Measurements from ENCODE around the gene PRF1.
"Not testable (repeated sequence)": the region's sequence is repeated elsewhere in the genome, so short reads cannot be mapped to it uniquely, and the experiment has no call there.

The PRF1 gene

DNA sequence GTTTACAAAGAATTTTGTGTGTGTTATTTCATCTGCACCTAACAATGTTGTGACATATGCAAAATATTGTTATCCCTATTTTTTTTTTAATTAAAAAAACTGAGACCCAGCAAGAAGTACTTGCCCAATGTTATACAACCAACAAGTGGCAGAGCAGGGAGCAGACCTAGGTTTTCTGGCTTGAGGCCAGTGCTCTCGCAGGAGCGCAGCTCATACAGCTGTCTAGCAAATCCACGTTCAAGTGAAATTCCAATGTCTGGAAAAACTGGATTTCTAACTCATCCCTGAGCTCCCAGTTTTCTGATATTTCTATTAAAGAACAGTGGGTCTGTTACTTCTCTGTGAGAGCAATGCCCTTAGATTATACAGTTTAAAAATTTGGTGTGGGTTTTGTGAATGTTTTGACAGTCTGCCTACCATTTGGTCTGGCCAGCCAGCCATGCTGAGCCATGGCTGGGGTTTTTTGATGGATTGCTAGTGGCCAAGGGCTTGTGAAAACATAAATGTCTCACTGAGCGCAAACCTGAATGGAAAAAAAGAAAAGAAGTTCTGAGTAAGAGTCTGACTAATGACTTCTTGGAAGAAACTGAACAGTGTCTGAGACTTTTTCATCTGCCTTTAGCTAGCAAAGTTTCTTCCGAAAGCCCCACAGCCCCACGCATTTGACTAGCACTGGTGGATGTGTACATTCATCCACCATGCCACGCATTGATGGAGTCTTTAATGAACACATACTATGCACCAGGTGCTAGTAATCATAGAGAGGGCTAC is 15.4 kb upstream of the PRF1 start:
- no peak for DNase-seq

DNA sequence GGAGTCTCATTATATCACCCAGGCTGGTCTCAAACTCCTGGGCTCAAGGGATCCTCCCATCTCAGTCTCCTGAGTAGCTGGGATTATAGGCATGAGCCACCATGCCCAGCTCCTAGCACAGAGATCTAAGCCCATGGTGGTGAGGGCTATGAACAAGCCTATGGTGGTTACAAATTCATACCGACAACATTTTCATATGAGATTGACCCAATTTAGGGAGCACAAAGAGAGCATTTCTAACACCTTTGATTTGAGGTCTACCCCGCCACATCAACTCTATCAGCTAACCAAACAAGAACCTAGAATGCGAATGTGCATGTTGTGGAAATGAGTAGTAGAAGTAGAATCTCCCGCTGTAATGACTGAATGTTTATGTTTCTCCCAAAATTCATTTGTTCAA is 14.2 kb upstream of the PRF1 start:
- DNase-seq = no peak

DNA sequence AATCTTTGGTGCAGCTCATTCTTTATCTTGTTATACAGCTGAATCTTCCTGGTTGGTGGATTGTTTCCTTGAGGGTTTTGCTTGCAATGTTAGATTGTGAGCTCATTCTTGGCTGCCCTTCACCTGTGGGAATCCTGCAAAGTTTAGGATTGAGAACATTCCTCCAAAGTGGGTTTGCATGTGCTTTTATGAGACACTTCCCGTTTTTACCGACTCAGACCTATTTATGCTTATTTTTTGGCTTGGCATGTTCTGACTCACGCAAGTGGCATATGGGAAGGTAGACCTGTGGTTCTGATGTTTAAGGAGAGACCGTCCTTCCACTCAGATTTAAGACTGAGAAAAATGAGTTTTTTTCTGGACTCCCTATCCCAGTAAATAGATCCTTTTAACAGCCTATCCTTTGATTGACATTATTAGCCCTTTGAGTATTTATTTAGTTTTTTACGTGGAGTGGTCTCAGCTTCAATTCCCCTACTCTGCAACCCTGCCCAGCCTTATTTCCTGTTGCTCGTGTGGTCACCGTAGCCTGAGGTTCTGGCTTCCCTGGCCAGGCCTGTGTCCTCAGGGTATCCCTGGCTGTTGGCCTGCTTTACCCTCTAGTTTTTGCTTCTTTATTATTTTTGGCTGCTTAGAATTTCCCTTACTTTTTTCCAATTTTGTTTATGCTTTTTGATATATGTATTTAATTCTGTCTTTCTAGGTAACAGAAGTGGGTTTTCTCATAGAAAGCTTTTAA is 13.4 kb upstream of the PRF1 start:
- no peak for DNase-seq

DNA sequence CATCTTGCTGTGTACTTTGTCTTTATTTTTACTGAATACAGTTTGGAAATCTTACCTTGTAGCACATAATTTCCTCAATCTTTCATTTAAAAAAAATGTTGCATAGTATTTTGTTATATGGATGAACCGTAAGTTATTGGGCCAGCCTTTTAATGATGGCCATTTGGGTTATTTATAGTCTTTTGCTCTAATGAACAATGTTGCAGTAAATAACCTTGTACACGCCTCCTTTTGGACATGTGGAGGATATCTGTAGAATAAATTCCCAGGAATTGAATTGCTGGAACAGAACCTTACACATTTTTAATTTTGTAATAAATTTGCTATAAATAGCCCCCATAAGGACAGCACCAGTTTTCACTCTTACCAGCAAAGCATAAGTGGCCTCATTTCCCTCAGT is 12.7 kb upstream of the PRF1 start:
- DNase-seq = no peak

DNA sequence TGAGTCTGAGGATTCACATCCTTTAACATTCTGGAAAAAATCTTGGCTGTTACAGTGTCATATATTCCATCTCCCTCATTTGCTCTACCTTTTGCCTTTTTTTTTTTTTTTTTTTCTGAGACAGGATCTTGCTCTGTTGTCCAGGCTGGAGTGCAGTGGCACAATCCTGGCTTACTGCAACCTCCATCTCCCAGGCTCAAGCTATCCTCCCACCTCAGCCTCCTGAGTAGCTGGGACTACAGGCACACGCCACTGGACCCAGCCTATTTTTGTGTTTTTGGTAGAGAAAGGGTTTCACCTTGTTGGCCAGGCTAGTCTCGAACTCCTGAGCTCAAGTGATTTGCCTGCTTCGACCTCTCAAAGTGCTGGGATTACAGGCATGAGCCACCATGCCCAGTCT is 11.8 kb upstream of the PRF1 start:
- not testable (repeated sequence) for DNase-seq

DNA sequence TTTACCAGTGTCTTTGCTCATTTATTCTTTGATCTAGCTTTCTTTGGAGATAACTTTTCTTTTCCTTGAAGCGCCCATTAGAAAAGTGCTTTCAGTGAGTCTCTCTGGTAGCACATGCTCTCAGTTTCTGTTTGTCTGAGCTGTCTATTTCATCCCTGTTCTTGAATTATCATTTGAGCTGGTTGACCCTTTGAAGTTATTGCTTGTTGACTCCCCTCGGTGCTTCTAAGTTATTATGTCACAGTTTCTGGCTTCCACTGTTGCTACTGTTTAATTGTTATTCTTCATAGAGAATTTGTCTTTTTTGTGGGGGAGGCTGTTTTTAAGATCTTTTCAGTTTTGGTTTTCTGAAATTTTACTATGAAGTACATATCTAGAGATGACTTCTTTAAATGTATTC is 11.4 kb upstream of the PRF1 start:
- DNase-seq = no peak

DNA sequence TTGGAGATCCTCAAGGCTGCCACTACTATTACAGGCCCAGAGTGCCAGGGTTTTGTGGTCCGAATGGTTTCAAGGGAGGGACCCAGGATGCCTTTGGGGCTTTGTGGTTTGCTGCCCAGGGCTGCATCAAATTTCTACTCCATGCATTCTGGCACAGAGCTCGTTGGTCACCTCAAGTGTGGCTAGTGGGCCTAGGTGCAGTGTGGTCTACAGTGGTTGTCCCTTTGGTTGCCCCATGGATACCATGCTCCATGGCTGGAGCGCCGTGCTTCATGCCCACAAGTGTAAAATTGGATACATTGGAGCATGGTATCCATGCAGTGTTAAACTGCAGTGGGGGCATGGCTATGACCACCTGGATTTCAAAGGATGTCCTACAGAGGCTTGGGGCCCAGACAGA is 5.4 kb upstream of the PRF1 start:
- no peak for DNase-seq

DNA sequence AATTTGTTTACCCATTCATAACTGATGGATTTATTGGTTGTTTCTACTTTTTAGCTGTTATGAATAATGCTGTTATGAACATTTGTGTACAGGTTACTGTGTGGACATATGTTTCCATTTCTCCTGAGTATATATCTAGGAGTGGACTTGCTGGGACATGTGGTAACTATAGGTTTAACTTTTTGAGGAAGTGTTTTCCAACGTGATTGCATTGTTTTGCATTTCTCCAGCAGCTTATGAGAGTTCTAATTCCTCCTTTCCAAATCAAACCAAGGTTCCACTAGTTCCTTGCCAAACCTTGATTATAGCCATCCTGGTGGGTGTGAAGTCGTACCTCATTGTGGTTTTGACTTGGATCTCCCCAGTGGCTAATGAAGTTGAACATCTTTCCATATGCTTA is 2.6 kb upstream of the PRF1 start:
- DNase-seq = no peak

DNA sequence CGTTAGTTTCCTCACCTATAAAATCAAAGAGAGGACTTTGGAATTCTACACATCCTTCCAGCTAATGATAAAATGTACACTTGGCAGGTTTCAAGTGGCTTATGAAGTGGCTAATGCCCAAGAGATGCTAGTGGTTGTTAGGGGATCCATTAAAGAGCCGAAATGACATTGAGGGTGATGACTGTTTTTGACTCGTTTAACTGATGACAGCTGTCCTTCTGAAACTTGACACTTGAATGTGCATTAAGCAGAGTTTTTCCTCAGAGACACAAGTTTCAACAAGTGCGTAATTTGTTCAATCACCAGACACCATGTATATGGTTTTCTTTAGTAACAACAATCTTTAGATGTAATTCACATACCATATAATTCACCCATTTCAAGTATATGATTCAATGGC is 1.6 kb upstream of the PRF1 start:
- DNase-seq = no peak

DNA sequence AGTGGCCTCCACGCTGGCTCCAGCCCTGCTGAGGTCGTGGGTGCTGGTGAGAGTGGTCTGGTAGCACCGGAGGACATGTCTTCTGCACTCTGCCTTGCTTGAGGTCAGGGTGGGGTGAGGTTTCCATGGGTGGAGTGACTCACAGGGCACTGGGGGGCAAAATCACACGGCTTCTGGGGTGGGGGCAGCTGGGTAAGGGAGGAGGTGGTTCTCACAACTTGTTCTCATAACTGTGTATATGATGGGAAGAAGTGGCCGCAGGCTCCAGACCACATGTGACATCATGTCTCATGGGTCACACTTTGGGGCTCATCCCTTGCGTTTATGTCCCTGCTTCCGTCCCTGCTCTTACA is 884 bp upstream of the PRF1 start:
- no peak for DNase-seq

DNA sequence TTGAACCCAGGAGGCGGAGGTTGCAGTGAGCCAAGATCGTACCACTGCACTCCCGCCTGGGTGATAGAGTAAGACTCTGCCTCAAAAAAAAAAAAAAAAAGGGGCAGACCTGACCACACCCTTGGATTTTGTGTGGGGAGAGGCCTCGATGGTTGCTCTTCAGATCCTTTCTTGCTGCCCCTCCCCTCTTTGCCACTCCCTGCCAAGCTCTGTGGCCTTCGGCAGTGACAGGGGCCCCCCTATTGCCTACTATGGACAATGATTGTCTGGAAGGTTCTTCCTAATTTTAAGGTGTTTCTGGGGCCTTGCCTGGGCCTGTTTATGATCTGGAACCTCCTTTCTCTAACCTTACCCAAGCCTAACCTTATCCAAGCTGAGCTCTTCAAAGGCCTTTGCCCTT is 795 bp downstream of the PRF1 start:
- no peak for DNase-seq

DNA sequence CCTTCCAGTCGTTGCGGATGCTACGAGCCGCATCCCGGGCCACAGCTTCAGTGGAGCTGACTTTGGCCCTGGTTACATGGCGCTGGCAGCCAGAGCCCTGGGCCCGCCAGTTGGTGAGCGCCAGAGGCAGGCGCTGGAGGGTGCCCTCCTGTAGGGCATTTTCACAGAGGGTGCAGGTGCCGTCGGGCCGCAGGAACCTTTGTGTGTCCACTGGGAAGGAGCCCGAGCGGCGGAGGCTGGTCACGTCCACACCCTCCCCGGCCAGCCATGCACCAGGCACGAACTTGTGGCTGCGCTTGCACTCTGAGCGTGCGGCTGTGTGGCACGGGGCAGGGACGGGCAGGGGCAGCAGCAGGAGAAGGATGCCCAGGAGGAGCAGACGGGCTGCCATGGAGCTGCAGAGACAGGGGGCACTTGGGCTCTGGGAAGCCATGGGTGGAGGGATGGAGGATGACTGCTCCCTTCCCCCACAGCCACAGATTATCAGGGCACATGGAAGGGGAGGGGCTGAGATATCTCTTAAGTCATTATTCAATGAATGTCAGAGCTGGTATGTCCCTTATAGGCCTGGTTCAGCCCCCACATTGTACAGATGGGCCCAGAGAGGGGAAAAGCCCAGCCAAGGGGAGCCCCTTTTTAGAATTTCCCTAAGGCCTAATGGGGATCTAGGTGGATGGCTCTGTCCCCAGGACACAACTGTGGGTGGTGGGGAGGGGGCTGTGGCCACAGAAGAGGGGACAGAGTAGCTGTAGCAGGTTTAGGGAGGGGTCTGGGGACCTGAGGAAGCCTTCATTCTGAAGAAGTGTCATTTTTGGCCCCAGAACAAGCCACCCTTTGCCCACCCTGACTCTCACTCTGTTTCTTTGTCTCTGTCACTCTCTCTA is 1.8 kb downstream of the PRF1 start:
- no peak for DNase-seq

DNA sequence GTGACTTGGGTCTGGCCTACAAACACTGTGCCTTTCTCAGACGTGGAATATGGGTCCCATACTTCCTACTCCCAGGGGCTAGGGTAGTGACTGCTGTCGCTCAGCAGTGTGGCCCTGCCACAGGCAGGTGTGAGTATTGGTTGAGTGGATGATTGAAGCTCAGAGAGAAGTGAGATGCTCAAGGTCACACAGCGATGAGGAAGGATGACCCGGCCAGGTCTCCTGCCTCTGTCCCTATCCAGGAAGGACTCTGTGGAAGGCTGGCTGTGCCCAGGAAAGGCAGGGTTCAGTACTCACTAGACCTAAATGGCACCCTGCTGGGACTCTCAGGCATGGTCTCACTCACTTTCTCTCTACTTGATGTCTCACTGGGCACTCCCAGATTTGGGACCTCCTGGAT is 2.8 kb downstream of the PRF1 start:
- no peak for DNase-seq

DNA sequence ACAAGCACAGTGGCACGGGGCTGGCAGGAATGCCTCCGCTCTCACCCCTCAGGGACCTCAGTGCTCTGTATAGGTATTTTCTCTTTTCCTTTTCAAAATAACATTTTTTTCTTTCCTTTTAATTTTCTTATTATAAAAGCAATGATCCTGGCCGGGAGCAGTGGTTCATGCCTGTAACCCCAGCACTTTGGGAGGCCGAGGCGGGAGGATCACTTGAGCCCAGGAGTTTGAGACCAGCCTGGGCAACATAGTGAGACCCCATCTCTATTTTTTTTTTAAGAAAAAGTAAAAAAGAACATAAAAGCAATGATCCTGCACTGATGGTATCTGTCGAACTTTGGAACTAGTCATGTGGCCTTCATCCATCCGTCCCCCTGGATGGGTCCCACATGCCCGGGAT is 3.2 kb downstream of the PRF1 start:
- DNase-seq = no peak

DNA sequence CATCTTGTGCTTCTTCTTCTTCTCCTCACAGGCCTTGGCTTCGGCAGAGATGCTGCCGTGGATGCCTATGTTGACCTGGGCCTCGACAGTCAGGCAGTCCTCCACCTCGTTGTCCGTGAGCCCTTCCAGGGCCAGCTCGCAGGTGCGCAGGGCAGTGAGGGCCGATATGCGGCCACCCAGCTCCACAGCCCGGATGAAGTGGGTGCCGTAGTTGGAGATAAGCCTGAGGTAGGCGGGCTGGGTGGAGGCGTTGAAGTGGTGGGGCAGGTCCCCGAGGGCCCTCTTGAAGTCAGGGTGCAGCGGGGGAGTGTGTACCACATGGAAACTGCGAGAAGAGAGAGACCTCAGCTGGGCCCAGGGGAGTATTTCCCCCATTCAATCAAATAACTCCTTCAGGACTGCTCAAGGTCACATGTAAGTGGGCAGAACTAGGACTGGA is 3.7 kb downstream of the PRF1 start:
- no peak for DNase-seq

DNA sequence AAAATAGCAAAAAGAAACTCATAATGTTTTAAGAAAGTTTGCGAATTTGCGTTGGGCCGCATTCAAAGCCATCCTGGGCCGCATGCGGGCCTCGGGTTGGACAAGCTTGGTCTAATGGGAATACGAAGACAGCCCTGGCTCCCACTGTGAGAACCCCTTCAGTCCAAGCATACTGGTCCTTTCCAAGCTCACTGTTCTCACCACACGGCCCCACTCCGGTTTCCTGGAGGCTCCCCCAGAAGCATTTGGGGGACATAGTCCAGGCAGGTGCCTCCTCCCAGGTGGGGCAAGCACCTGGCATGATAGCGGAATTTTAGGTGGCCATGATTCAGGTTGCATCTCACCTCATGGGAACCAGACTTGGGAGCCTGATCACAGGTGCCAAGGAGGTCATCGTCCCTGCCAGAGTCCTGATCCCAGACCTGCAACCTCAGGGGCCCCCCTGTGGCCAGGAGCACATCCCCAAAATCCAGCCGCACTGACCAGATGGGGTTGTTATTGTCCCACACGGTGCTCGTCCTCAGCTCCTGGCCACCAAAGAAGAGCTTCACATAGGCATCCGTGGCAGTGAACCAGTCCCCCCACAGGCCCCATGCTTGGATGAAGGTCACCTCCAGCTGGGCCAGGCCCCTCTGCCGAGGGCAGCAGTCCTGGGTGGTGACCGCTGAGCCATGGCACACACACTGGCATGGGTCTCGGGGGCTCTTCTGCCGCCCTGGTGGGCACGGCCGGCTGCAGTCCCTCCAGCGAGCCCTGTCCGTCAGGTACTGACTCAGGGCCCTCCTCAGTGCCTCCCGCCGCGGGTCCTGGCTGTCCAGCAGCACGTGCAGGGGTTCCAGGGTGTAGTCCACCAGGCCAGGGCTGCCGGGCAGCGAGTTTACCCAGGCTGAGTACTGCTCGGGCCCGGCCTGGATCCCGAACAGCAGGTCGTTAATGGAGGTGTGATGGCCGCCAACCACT is 4.4 kb downstream of the PRF1 start:
- no peak for DNase-seq

DNA sequence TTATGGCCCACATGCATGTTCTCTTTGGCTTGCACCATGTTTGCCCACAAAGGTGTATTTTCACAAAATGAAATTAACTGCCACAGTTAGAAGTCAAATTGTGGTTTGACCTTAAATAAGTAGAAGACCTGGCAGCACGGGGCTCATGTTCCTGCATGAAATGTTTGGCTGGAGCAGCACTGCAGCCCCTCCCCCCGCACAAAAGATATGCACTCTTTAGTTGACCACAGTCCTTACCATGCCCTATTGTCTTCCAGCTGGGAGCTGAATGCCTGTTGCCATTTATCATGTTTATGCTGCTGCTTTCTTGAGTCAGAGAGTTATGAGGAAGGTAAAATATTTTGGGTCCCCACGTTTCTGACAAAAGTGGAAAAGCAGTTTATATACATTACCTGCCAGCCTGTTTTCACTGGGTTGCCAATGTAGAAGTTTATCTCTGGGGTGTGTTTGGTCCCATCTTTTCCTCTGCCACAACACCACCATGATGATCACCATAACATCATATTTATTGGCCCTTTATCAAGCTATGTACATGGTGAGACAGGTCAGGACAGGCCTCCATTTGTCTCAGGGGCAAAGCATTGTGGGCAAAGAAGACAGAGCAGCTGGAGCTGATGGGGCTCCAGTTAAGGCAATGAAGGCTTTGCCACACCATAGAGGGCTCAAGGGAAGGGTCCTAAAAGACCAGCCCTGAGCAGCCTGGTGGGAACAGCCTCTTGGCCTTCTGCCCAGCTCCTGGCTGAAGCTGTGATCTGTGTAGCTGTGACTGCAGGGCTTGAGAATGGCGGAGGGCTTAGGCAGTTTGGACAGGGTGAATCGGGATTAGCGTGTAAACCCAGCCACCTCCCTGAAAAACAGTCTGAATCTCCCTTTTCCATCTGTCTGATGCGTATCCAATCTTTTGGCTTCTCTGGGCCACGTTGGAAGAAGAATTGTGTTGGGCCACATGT is 5.4 kb downstream of the PRF1 start:
- DNase-seq = no peak

DNA sequence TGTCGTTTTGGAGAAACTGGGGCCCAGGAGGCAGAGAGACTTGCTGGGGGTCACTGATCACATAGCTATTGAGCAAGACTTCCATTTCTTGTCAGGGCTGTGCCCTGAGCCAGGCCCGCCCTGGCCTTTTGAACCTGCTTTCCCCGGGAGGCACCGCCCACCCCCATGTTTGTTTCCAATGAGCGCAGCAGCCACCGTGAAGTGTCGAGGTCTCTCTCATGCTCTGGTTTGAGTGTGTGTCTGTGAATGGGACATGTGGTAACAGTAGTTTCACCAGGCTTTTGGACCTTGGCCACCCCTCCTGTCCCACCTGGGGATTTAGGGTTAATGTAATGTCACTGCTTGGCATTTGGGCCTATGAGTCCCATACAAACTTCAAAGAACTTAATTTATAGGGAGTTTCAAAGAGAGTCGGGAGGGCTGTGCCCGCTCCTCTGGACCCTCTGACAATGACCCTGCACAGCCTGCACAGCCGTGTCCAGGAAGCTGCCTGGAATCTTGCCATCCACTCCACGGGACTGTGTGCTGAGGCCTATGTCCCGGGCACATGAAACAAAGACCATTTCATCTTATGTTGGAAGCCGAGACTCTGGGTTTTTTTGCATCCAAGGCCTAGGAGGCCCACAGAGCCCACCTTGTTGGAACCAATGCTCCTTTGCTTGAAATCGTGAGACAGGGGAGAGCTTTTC is 6.3 kb downstream of the PRF1 start:
- peak in 8 of 14 donors; percentile 19 to 66 (median 30) for DNase-seq

DNA sequence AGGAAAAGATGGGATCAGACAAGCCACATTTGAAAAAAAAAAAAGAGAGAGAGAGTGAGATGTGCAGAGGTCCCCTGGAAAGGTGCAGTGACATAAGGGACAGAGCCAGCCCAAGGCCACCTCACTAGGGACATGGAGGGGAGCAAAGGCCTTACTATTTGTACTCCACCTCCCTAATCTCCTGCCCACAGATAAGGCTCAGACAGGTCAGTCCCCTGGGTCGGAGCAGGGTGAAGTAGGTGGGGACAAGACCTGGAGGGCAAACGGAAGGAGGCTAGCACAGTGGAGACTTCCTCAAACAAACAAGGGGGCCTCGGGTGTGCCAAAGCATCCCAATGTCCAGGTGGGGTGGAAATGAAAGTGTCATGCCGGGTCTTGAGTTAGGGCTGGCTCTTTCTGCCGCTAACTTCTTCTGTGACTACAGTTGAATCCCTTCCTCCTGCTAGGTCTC is 7.0 kb downstream of the PRF1 start:
- DNase-seq = no peak

DNA sequence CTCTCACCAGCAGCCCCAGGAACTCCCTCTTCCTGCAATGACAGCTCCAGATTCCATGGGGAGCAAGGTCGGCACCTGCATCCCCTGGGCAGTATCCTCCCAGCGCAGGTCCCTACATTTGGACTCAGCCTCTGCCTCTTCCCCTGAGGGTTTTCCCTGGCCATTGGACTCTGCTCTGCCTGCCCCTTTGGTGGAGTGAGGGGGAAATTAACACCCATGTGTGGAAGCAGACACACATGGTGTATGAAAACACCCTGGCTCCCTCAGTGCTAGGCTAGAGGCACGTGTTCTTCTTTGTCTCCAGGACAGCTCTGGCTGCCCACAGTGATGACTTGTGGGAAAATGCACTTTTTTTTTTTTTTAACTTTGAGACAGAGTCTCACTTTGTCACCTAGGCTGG is 8.4 kb downstream of the PRF1 start:
- DNase-seq = no peak

Measured in C1 segment of cervical spinal cord (tissue), 14 donors.